GM19455 (cell line): ENCODE data around the gene MLH1.
"Not testable (repeated sequence)": the region's sequence is repeated elsewhere in the genome, so short reads cannot be mapped to it uniquely, and the experiment has no call there.

Source experiments
- ATAC-seq: cut with Tn5 transposase; IDR thresholded peaks from one replicate; pipeline ENCODE4 v1.9.1; 2021; ENCODE audit not compliant: unreplicated experiment

The MLH1 gene

DNA sequence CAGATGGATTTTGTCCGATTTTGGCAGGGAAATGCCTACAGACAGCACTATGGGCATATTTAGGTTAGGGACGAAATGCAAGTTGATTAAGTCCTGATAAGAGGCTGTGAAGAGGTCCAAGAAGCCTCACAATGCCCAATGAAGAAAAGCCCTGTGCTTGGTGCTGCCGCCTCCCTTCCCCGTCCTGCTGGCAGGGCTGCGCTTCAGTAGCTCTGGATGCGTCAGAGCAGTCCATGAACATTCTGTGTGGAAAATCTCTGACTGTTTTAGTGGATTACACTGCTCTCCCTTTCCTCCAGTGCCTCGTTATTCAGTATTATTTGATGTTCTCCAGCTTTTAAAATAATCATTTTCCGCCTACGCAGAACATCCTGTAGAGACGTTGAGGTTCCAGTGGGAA, 39.6 kb downstream of the MLH1 start:
- ATAC-seq = no peak

- ATAC-seq = no peak
Measured at GRCh38 chr3:37037352-37037751, 44.0 kb downstream of the MLH1 start.

DNA sequence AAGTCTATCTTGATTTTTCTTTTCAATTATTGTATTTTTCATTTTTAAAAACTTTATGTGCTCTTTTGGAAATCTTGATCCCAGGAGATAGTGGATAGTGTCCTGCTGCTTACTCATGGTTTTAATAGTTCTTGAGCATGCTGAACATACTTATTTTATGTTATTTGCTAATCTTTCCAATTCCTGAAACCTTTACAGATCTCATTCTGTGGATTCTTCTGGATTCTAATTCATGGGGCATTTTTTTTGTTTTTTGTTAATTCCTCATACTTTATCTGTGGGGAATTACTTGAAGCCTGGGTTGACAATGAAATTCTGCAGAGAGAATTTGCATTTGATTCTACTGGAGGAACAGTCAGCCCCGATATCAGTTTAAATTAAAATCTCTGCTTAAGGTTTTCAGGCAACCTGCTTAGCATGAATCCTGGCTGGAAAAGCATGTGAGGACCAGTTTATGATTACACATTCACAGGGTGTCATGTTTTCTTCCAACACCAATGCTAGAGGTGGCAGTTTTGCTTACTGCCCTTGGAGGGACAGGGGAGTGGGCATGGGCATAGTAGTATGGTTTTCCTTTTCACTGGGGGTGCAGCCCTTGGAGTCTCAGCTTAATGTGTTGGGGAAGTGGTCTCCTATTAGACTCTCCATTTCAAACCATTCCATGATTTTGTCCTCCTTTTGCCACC, 46.0 kb downstream of the MLH1 start:
- no peak for ATAC-seq

GRCh38 chr3:37040231-37040630, 46.9 kb downstream of the MLH1 start:
- no peak for ATAC-seq

DNA sequence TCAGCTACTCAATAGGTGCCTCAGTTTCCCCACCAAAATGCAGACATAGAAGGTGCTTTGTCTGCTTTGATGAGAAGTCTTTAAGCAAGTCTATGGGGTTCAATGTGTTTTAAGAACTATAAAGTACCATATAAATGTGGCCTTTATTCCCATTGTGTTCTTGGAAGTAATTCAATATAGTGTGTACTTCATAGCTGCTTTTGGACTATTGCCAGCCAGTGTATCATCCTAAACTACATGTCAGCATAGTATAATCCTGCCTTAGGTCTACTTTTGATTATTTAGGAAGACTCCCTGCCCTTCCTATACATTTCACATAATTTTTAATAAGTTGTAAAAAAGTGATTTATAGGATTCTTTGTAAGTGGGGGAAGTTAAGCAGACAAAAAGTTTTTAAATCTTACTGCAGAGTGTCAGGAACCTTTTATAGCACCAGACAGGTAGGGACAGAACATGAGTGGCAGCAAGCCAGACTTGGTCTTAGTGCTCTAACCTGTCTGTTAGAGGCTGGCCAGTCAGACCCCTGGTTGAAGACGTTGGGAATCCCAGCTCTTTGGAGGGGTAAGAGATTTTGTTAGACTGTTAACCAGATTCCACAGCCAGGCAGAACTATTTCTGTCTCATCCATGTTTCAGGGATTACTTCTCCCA, 48.4 kb downstream of the MLH1 start:
- ATAC-seq = no peak

DNA sequence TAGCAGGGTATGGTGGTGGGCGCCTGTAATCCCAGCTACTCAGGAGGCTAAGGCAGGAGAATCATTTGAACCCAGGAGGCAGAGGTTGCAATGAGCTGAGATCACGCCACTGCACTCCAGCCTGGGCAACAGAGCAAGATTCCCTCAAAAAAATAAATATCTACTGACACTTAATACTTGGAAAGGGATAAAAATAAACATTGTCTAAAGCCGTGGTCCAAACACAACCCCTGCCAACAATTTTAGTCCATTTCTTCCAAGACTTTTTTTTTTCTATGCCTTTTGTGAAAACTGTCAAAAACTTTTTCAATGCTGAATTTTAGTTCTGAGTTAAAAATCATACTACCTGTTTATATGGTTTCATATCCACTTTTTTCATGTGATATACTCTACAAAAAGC, 49.4 kb downstream of the MLH1 start:
- ATAC-seq = not testable (repeated sequence)

DNA sequence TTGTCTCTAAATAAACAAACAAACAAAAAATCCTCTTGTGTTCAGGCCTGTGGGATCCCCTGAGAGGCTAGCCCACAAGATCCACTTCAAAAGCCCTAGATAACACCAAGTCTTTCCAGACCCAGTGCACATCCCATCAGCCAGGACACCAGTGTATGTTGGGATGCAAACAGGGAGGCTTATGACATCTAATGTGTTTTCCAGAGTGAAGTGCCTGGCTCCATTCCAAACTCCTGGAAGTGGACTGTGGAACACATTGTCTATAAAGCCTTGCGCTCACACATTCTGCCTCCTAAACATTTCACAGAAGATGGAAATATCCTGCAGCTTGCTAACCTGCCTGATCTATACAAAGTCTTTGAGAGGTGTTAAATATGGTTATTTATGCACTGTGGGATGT, 57.0 kb downstream of the MLH1 start:
- no peak for ATAC-seq

DNA sequence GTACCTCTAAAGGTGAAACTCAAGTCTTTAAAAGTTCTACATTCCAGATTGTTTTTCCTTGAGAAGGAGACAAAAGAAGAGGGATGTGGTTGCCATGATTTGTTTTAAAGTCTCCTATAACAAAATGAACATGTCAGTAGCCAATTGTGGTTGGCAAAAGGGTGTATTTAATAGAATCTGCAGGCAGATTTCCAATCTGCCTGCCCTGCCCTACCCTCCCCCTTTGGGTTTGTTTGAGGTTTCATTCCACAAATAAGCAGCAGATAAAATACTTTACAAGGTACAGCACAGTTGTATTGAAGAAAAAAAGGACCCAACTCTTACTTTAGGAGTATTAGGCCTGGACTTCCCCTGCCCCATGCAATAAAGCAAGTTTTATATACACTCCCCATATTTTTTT, 59.5 kb downstream of the MLH1 start:
- ATAC-seq = no peak

DNA sequence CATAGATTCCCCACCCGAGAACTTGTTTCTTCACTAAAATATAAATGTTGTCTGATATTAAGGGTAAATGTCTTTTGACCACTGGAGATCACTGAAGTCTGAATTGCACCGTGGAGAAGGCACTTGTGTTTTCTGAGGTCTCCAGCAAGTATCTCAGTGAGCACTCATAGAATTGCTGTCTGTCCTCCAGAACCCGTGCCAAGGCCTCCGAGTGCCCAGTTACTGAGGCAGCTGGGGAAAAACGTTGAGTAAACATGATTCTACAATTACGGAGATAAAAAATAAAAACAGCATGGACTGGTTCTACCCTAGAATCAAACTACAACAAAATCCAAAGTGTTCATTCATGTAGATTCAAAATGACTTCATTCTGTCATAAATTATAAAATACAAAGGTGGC, 60.0 kb downstream of the MLH1 start:
- ATAC-seq = no peak

- no peak for ATAC-seq
Measured at GRCh38 chr3:37053753-37054152, 60.4 kb downstream of the MLH1 start.

GRCh38 chr3:37054370-37054769, 61.1 kb downstream of the MLH1 start:
- ATAC-seq = peak; percentile 60

- ATAC-seq = not testable (repeated sequence)
Measured at GRCh38 chr3:37055077-37055476, 61.8 kb downstream of the MLH1 start.

DNA sequence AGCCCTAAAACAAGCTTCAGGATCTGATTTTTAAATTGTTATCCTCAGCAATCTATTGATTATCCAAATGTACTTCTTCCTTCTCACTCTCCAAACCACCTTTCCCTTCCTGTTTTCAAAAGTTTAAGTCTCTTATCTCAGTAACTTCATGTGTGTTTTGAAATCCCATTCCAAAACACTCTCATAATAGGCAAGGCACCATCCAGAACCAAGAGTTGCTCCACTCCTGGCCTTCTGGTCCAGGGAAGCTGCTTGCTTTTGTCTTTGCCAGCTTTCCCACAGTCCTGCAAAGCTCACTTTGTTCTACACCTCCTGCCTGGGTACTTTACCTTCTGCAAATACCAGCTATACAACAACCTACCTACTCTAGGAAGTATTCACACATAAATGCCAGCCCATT, 63.5 kb downstream of the MLH1 start:
- ATAC-seq = no peak

GRCh38 chr3:37058117-37058516, 64.8 kb downstream of the MLH1 start:
- ATAC-seq = no peak

DNA sequence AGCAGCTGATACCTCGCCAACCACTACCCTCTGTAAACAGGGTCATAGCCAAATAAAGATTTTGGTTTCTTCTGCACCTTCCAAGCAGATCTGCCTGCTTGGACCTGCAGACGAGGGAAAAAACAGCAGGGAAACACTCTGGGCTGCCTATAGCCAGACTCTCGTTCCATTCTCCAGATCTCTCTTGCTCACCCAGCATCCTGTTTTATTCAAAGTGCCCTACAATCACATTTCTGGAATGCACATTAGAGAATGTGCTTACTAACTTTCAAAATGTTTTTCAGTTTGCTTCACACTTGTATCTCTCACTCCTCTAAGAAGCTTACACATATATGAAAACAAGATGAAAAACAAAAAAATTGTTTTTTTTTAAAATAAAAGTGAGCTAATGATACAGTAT, 71.4 kb downstream of the MLH1 start:
- no peak for ATAC-seq

DNA sequence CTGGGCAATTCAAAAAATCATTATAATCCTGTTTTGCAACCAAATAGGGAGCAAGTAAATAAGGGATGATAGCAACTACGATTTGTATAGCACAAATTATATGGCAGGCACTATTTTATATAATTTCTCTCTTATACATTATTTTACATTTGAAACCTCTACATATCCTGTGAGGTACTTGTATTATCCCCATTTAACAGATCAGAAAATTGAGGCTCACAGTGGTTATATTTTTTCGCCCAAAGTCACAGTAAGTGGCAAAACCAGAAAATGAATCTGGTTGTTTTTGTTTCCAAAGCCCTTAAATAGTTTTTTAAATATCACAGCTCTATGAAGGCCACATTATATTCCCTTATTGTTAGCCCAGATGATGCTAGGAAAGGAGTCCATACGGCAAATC, 74.3 kb downstream of the MLH1 start:
- no peak for ATAC-seq

- no peak for ATAC-seq
Measured at GRCh38 chr3:37068031-37068430, 74.7 kb downstream of the MLH1 start.

GRCh38 chr3:37071921-37072320, 78.6 kb downstream of the MLH1 start:
- ATAC-seq = no peak

GRCh38 chr3:37072892-37073291, 79.6 kb downstream of the MLH1 start:
- ATAC-seq = no peak

GRCh38 chr3:37074178-37074577, 80.9 kb downstream of the MLH1 start:
- ATAC-seq = no peak

GRCh38 chr3:37075955-37076354, 82.6 kb downstream of the MLH1 start:
- ATAC-seq = no peak

GRCh38 chr3:37082317-37082716, 89.0 kb downstream of the MLH1 start:
- no peak for ATAC-seq

- no peak for ATAC-seq
Measured at GRCh38 chr3:37086918-37087317, 93.6 kb downstream of the MLH1 start.
